GM23338 (cell line): ENCODE measurements around the gene GABPB1.

Experiments
- POLR2AphosphoS5 ChIP-seq: IDR thresholded peaks from 2 replicates; pipeline ENCODE4 v1.6.1; 2016; ENCODE audit warnings: antibody characterized with exemption, low read depth
- TF ChIP-seq, protein P1 (sequence below), 2 experiments: fragments of 200-600 bp in 1 of 2; sonication (generic) in 1 of 2; conservative IDR thresholded peaks; 2 replicates each; pipeline versions ENCODE4 v1.5.1 to v1.6.1; 2016 to 2017; ENCODE audit warnings: antibody characterized with exemption in 2 of 2, low read depth in 2 of 2, mild to moderate bottlenecking in 2 of 2, moderate library complexity in 1 of 2

DNA sequence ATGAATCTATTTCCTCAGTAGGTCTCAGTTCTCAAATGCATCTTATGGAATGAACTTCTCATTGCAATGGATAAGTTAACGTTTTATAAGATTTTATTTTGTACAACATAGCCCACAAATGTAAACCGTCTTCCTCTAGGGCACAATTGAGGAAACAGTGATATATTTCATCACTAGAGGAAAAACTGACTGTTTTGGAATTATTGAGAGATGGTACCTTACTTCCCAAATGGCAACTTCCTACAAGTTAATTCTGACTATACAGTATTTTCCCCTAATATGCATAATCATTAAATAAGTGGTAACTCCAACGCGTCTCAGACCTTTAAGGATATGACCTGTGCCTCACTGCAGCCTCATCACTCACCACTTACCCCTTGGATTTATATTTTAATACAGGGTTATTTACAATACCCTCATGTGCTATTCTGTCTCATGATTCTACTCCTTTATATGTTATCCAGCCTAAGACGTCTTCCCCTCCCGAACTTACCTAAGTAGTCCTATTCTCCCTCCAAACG is 13.3 kb downstream of the GABPB1 start:
- TF ChIP-seq, protein P1, sequence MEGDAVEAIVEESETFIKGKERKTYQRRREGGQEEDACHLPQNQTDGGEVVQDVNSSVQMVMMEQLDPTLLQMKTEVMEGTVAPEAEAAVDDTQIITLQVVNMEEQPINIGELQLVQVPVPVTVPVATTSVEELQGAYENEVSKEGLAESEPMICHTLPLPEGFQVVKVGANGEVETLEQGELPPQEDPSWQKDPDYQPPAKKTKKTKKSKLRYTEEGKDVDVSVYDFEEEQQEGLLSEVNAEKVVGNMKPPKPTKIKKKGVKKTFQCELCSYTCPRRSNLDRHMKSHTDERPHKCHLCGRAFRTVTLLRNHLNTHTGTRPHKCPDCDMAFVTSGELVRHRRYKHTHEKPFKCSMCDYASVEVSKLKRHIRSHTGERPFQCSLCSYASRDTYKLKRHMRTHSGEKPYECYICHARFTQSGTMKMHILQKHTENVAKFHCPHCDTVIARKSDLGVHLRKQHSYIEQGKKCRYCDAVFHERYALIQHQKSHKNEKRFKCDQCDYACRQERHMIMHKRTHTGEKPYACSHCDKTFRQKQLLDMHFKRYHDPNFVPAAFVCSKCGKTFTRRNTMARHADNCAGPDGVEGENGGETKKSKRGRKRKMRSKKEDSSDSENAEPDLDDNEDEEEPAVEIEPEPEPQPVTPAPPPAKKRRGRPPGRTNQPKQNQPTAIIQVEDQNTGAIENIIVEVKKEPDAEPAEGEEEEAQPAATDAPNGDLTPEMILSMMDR (conservative IDR thresholded peaks at IDR 0.05; ENCODE audit: low read depth in 2 of 2) = no peak
- TF ChIP-seq POLR2AphosphoS5 = no peak
